ENCODE results near the gene TRIP12.
A peak's percentile ranks its signal among the peaks of the same experiment; 100 is the strongest.
"Not testable (repeated sequence)": the region's sequence is repeated elsewhere in the genome, so short reads cannot be mapped to it uniquely, and the experiment has no call there.

Gene TRIP12

GRCh38 chr2:229931241-229931640 is 9.4 kb upstream of the TRIP12 start:
- H3K4me3 ChIP-seq (ENCODE audit: low read depth, low read length), result no peak overlapping the region
- no peak for DNase-seq (ENCODE audit: low read depth)
- TF ChIP-seq CTCF (IDR thresholded peaks at IDR 0.05; ENCODE audit: insufficient read depth, low read depth, low read length, missing control alignments), result no peak

GRCh38 chr2:229930656-229931055 is 8.8 kb upstream of the TRIP12 start:
- no peak overlapping the region for H3K4me3 ChIP-seq (ENCODE audit: low read depth, low read length)
- no peak for DNase-seq (ENCODE audit: low read depth)
- TF ChIP-seq CTCF (IDR thresholded peaks at IDR 0.05; ENCODE audit: insufficient read depth, low read depth, low read length, missing control alignments), result no peak

GRCh38 chr2:229927817-229928321 is 6.1 kb upstream of the TRIP12 start:
- TF ChIP-seq CTCF (IDR thresholded peaks at IDR 0.05; ENCODE audit: insufficient read depth, low read depth, low read length, missing control alignments), result no peak
- no peak for DNase-seq (ENCODE audit: low read depth)
- H3K4me3 ChIP-seq (ENCODE audit: low read depth, low read length), result no peak overlapping the region

GRCh38 chr2:229925201-229925600 is 3.4 kb upstream of the TRIP12 start:
- H3K4me3 ChIP-seq (ENCODE audit: low read depth, low read length), result no peak overlapping the region
- DNase-seq (ENCODE audit: low read depth), result no peak
- TF ChIP-seq CTCF (IDR thresholded peaks at IDR 0.05; ENCODE audit: insufficient read depth, low read depth, low read length, missing control alignments), result no peak

GRCh38 chr2:229924541-229924940 is 2.7 kb upstream of the TRIP12 start:
- not testable (repeated sequence) for DNase-seq (ENCODE audit: low read depth); H3K4me3 ChIP-seq (ENCODE audit: low read depth, low read length)

- DNase-seq (ENCODE audit: low read depth), result peak; percentile 93
- peak within 1 kb of the TSS; percentile 98 for H3K4me3 ChIP-seq (ENCODE audit: low read depth, low read length)
- TF ChIP-seq CTCF (IDR thresholded peaks at IDR 0.05; ENCODE audit: insufficient read depth, low read depth, low read length, missing control alignments), result no peak
These were observed 909 bp upstream of the TRIP12 start, which contains the start of gene FBXO36 for GRCh38 chr2:229922449-229923386. FBXO36 (plus strand) TSS chr2:229922503; CDS start chr2:229922514, 11 bp downstream.

GRCh38 chr2:229921101-229921891 is 513 bp downstream of the TRIP12 start:
- H3K4me3 ChIP-seq (ENCODE audit: low read depth, low read length), result peak overlapping the region; percentile 98
- no peak for TF ChIP-seq CTCF (IDR thresholded peaks at IDR 0.05; ENCODE audit: insufficient read depth, low read depth, low read length, missing control alignments)
- DNase-seq (ENCODE audit: low read depth), result peak; percentile 78
